HS-5 (cell line): ENCODE data around the gene FAM227B.
"Not testable (repeated sequence)": the region's sequence is repeated elsewhere in the genome, so short reads cannot be mapped to it uniquely, and the experiment has no call there.

Experiments
- DNase-seq: peaks from one replicate; pipeline ENCODE4 v3.0.0-alpha.2; 2012; ENCODE audit warnings: low read depth

The FAM227B gene, protein sequence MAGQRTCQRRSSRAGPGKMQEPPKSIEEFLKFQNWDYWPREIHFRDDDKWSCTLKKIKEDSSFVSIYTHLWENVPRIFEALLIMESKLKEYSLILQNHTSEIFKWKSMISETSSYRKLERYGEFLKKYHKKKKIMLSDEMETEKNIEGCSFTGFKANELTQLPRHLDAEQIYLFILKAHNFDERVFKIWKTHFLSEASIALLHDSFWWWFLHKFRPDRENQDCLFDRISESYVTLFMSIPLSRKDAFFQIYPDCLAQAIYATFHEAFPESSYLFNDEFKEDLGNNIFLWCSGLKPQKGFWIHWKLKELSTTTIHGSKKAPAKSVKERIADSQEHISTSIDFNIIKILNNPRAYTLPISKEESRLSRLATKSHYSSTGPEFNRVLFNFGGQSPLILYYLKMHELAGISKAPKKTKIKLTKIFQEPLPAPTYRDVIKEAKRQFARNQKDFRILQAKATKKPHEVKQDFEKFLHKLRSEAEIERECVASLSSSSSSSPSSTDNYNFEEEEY

DNA sequence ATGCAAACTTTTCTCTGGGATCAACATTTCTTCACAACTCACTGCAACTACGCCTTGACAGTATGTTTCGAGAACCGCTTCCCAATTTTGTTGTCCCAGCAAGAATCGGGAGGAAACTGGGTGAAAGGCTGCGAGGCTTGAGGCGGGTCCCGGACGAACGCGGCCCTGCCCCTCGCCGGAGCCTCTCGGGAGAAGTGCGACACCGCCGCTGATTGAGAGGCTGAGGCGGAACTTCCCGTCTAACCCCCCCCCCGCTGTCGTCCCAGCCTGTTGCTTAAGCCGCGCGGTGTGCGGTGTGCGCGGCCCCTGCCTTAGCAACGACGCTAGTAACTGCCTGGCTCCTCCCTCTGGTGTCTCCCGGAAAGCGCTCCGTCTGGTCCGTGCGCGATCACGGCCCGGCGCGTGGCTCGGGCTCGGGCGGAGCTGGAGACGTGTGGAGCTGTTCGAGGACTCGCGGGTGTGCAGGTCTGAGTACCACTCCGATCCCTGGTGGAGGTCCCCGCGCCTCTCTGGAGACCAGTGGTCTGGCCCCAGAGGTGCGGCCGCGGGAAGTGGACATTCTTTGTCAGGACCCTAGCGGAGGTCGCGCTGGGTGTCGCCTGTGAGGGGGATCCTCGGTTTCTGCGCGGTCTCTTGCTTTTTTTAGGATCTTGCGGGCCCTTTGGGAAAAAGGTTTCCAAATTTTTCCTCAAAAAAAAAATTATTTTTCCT, at the start of gene FAM227B, which contains the start of gene DTWD1:
FAM227B (minus strand) TSS at position 161 of the 711 bp plus-strand sequence. CDS start 5,647 bp downstream, outside the sequence.
DTWD1 (plus strand) TSS at position 391 of the 711 bp plus-strand sequence. CDS start 4,120 bp downstream, outside the sequence.
- DNase-seq, result peak; percentile 82

DNA sequence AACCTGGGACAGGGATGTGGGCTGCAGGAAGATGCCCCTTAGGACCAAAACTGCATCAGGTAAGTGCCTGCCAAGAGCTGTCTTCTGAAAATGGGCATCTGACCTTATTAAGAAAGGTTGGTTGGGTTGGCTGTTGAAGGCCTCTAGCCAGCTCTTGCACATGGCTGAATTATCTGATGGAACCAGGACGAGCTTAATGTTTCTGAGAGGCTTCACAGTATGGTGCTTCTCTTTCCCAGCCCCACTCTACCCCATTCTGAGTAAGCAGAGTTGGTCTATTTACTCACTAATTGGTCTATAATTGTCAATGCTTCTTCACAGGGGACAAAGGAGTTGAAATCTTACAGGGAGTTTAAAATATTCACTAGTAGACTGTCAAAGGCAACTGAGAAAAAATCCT, 48.7 kb upstream of the FAM227B start:
- no peak for DNase-seq

DNA sequence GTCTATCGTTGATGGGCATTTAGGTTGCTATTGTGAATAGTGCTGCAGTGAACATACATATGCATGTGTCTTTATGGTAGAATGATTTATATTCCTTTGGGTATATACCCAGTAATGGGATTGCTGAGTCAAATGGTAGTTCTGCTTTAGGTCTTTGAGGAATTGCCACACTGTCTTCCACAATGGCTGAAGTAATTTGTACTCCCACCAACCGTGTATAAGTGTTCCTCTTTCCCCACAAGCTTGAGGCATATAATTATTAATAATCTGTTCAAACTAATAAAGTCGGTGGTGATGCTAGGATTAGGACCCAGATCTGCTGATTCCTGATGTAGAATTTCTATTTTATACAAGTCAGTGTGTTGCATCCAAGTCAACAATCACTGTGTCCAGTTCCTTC, 45.9 kb upstream of the FAM227B start:
- DNase-seq, result not testable (repeated sequence)

DNA sequence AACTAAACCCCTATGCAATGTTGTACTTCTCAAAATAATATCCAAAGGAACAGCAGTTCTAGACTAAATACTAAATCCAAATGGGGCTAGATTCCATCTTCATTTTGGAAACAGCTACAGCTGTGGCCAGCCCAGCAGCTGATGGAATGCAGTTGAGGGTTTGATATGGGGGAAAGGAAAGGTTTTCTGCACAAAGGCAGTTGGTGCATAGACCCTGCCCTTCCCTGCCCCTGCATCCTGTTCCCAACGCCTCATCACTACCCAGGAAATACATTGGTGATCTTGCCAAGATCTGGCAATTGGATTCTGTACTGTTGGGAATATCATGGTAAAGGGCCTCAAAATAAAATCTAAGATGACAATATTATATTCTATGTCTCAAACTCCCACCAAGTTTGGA, 44.1 kb upstream of the FAM227B start:
- no peak for DNase-seq

DNA sequence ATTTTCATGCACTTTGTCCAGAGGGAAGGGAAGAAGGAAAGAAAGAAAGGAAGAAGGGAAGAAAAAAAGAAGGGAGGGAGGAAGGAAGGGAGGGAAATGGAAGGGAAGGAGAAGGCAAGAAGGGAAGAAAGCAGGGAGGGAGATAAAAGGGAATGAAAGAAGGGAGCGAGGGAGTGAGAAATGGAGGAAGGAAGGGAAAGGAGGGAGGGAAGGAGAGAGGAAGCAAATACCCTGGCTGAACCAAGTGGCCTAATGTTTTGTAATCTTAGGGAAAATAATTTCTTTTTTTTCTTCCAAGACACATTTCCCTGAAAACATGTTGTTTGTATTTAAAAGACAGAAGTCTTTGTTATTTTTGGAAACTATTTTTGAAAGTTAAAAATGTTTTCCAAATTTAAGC, 36.1 kb upstream of the FAM227B start:
- DNase-seq, result no peak

DNA sequence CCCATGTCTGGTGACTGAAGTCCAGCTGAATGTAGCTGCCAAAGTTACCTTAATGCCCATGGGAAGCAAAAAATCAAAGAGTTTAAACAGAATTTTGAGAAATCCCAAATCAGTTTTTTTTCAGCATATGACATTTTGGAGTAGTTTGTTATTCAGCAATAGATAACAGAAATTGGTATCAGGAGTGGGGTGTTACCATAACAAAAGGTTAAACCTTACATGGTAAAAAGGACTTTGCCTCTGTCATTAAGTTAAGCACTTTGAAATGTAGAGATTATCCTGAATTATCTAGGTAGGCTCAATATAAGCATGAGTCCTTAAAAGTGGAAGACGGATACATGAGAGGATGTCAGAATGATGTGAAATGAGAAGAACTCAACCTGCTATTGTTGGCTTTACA, 32.3 kb upstream of the FAM227B start:
- no peak for DNase-seq

DNA sequence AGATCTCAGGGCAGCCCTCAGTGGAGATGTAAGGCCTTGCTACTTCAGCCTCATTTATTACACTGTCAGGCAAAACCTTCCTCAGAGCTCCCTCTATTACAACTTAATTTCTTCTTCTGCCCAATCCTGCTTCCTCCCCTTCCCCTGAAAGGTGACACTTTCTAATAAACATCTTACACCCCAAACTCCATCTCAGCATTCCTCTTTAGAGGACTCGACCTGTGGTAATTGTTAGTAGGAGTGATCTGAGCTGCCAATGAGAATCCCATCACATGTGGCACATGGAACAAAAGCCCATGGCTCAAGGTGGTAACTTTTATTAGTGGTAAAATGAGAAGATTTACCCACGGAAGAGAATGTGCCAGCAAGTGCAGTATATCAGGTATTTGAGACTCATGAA, 30.1 kb upstream of the FAM227B start:
- no peak for DNase-seq

DNA sequence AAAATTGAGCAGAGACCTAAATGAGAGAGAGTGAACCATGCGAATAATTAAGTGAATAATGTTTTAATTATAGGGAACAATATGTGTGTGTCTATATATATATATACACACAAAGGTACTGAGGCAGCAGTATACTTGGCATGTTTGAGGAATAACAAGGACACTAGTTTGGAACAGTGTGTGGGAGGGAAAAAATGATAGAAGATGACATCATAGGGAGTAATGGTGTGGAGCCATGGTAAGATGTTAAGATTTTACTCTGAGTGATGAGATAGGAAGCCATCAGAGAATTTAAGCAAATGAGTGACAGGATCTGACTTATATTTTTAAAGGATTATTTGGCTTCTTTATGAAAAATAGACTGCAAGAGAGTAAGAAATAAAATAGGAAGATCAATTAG, 29.4 kb upstream of the FAM227B start:
- no peak for DNase-seq

DNA sequence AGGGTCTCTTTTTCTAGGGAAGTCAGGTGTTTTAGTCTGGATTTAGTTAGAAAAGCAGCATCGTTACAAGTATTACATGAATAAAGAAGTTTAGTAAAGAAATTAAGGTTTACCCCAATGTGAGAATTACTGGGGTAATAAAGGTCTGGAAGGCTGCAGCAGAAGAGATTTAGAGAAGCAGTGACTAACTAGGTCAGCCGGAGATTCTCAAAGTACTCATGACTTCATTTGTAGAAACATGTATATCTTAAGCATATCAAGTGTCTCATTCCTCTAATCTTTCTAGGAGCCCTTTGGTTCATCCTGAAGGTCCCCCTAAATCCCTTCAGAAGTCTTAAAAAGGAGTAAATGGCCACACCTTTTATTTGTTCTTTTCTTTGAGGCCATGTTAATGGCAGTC, 26.3 kb upstream of the FAM227B start:
- DNase-seq, result no peak

DNA sequence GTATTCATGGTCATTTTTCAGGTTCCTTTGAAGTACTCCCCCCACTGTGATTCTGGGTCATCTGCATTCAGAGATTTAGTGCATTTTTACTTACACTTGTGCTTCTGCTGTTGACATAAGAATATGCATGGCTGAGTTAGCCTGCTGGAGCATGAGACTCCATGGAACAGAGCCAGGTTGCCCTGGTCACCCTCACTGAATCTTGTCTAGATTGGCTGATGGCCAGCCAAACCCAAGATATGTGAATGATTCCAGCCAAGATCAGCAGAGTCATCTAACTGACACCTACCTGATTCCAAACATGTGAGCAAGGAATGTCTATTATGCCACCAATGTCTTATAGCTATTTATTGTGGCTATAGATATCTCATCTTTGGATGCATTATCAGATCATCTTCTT, 25.3 kb upstream of the FAM227B start:
- DNase-seq, result peak; percentile 51

DNA sequence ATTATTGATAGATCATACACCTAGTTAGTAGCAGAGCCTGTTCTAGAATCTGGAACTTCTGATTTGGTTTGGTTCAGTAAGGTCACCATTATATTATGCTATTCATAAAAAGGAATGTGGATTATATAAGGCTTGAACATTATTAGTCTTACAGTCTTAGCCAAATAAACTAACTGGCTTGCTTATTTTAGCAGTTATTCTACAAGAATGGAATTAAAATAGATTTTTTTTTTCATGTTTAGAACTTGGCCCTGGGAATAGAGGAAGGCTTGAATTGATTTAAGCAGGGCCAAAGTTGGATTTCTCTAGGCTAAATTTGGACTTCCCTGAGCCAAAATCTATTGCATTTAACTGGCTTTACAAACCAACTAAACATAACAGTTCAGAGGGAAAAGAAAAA, 24.7 kb upstream of the FAM227B start:
- no peak for DNase-seq

DNA sequence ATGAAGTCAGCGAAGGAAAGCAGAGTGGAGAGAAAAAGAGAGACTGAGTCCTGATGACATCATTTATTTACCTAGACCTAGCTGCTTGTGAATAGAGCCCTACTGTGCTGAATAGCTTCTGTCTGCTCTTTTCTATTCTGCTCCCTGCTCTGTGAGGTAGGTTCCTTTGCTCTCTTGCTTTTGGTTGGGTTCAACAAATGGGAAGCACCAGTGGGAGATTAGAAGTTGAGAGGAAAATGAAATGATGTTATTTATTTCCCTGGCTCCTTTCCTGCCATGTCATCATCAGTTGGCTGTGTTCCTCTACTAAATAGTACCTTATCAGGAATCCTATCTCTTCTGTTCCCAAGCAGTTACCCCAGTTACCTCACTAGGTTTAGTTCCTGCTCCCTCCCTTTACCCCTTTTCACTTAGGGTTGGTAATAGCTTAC, 23.8 kb upstream of the FAM227B start:
- no peak for DNase-seq

DNA sequence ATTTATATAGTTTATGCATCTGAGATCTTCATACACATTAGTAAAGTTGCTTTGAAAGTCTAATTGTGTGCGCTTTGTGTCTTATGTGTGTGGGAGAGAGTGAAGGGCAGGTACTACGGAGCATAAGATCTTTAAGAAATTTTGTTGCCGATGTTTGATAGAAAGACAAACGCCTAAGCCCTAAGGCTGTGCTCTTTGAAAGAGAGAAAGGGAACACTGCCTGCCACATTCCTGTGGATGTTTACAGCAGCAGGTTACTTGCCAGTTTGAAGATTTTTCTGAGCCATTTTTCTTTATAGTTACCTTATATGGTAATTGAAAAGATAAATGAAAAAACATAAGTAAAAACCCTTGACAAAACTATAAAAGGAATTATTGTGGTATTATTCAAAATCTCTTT, 17.2 kb upstream of the FAM227B start:
- DNase-seq, result no peak

DNA sequence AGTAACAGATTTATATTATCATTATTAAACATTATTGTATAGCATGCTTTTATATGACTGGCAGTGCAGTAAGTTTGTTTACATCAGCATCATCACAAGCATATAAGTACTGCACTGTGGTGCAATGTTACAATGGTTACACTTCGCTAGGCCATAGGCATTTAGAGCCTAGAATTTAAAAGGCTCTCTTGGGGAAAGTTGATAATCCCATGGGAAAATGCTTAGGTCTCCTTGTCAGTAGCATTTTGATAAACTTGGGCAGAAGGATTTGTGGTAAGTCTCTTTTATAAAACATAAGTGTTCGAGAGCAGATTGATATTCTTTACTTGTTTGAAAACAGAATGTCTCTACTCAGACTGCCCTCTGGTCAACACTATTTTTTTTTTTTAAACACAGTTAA, 7.8 kb upstream of the FAM227B start:
- no peak for DNase-seq

DNA sequence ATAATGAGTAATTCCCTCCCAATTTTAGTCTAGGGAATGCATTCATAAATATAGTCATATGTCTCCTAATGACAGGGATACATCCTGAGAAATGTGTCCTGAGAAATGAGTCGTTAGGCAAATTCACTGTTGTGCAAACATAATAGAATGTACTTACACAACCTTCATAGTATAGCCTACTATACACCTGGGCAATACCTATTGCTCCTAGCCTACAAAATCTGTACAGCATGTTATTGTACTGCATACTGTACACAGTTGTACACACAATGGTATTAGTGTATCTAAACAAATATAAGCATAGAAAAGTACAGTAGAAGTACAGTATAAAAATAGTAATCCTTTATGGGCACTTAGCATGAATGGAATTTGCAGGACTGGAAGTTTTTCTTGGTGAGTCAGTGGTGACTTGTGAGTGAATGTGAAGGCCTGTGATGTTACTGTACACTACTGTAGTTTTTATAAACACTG, 6.8 kb upstream of the FAM227B start:
- peak; percentile 91 for DNase-seq

DNA sequence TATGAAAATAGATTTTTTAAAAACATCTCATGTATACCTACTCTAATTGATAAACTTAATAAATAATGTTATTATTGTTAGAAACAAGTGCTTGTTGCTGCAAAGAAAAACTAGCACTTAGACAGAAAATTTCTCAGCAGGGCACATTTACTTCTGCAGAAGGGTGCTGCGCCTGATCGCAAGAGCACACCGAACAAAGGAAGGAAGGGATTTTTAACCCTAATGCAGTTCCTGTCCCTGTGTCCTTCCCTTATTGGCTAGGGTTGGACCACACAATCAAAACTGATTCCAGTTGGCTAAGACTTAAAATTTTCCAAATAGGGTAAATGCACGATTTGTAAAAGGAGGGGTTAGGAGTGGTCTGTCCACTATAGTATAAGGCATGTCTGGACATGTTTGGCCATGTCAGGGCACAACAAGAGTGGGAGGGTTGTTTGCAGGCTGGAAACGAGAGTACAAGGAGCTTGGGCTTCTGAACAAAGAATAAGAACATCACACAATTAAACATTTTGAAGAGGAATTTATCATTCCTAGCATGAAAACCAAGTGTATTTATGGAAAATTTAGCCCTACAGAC, 4.9 kb upstream of the FAM227B start:
- no peak for DNase-seq

DNA sequence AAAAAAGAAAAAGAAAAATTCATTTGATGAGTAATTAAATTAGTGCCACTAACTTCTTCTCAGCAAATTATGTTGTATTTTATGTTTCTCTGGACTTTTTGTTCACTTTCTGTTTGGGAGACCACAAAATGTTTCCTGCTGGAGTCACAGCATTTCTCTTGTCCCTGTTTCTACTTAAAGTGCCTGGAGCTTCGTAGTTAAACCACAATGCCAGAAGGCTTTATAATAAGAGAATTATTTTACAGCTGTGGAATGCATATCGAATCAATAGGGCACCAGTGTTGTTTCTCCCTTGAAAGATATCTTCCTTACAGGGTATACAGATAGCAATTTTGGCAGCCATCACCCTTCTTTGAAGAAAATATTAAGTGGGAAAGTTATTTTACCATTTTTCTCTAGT, 3.4 kb upstream of the FAM227B start:
- no peak for DNase-seq

DNA sequence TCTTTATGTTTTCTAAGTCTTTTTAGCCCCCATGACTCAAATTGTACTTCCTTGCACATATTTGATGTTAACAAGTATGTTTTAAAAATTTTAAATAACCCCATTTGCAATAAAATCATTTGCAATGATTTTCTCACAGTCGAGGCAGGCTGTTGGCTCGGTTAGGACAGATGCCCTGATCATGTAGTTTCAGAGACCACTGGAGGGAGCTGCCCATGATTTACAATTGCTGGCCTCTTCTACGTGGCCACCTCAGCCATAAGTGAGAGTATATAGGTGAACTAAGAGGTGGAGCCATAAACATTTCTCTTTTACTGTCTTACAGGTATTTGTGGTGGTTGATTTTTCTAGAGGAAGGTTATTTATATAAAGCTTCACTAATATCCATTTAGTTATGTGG, 1.9 kb upstream of the FAM227B start:
- no peak for DNase-seq

DNA sequence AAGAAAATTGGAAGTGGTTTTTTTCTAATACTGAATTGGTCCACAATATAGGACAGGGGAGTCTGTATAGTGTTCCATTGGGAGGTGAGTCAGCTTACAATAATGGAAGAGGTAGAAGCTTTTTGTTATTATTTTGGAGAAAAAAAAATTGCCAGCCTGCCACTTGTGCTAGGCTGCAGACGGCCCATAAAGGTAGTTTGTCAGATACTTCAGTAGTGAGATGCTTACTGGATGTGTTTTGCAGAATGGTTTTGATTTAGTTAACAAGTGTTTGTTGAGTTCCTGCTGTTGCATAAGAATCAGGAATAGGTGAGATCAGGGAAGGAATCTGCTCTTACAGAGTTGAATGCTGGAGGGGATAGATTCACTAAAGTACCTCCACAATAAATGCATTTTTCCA, 1.3 kb upstream of the FAM227B start:
- DNase-seq, result no peak

DNA sequence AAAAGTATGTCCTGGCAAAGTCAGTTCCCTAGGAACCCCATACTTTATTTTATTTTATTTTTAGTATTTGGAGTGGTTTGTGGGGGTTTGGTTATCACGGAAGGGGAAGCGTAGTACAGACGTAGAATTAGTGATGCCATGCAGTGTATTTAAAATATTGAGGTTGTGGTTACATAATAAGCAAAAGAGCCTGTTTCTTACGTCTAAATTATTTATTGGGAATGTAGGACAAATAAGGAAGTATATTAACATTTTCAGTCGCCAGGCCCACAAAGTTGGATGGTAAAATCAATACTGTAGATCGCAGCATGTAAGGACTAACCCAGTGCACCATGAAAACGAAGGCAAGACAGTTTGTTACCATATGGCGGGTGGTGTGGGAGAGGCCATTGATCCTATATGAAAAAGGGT, 788 bp upstream of the FAM227B start:
- no peak for DNase-seq

DNA sequence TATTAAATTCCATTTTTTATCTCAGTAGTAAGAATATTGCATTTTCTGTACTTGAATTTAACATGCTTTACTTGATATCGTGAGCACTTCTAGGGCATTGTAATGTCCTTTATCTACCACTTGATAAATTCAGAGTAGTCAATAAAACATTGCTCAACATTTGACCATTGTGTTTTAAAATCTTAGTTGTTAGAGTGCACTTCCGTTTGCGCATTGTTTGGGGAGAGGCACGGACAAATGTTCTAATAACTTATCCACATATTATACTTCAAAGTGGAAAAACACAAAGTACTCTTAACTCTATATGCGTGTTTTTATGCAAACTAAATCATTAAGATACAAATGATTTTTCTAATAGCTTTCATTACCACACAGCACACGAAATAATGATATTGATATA, 419 bp downstream of the FAM227B start:
- no peak for DNase-seq

DNA sequence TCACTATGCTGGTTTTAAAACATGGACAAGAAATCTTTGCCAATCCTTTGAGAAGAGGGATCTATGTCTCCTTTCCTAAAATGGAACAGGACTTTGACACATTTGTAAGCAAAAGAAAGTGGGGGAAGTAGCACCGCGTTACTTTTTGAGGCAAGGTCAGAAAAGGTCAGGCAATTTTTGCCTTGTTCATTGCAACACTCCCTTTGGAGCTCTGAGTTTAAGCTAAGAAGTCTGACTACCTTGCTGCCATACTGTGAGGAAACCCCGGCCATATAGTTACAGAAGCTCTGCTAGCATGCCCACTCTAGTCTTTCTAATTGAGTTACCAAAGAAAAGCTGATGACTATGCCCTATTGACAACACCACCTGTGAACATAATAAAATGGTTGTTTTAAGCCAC, 1.4 kb downstream of the FAM227B start:
- no peak for DNase-seq

DNA sequence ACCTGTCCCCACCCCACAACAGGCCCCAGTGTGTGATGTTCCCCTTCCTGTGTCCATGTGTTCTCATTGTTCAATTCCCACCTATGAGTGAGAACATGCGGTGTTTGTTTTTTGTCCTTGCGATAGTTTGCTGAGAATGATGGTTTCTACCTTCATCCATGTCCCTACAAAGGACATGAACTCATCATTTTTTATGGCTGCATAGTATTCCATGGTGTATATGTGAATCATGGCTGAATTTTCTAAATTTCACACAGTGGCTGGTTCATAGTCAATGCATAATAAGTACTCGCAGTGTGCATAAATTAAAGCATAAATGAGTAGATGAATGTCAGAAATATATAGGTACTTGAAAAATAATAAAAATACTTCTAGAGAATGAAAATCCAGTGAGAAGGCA, 8.4 kb downstream of the FAM227B start:
- not testable (repeated sequence) for DNase-seq
